ENCODE measurements around the gene AADACL2. TPM values are rescaled to one million over a fixed set of nuclear protein-coding genes. Genes with fewer than 3 reads are reported as not detected.

AADACL2 gene
- total and polyA plus RNA-seq, 2 experiments from 2014 or later, result not detected

DNA sequence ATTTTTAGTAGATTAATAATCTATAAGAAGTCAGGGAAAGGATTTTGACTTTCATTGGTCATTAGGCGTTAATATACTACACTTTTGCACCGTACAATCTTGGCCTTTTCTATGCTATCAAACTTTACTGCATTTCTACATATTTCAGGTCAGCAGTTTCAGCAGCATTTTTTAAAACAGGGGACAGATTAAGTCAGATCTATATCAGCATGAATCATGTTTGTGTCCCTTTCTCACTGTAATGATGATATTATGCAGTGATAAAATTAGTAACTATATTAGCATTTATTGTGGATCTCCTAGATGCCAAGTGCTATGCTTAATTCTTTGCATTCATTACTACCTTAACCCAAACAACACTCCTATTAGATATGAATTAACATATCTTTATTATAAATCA, 59.9 kb downstream of the AADACL2 start:
- no peaks in the 10 kb centered on the region for H4K20me1 ChIP-seq (replicated peaks; ENCODE audit: insufficient read depth)
- H3F3A ChIP-seq (replicated peaks; ENCODE audit: low read depth), result no peaks in the 10 kb centered on the region
- no peak overlapping the region for H3K4me3 ChIP-seq
- H3K4me1 ChIP-seq (ENCODE audit: insufficient read depth), result no peaks in the 10 kb centered on the region
- no peaks in the 10 kb centered on the region for H3K9me3 Mint-ChIP-seq
- peaks cover 2% of the 10 kb centered on the region for H3K27me3 Mint-ChIP-seq (ENCODE audit: insufficient read depth, low read depth, poor library complexity)
- no peaks in the 10 kb centered on the region for H3K4me1 Mint-ChIP-seq
- H3K36me3 ChIP-seq (ENCODE audit: insufficient read depth), result no peaks in the 10 kb centered on the region
- no peak overlapping the region for H3K4me2 ChIP-seq
- no peak overlapping the region for H3K4me3 Mint-ChIP-seq
- H3K27ac Mint-ChIP-seq, result no peak overlapping the region
- TF ChIP-seq STAT1 (IDR thresholded peaks at IDR 0.05; ENCODE audit: unreplicated experiment) (no peak), NANOG (IDR thresholded peaks at IDR 0.05; ENCODE audit: borderline replicate concordance) (no peak), ZNF114 (CRISPR knock-in tag; IDR thresholded peaks at IDR 0.05) (no peak), ZNF331 (CRISPR knock-in tag; IDR thresholded peaks at IDR 0.05; ENCODE audit: low read depth) (no peak), JUNB (IDR thresholded peaks at IDR 0.05; ENCODE audit: unreplicated experiment) (no peak), ZNF462 (CRISPR knock-in tag; IDR thresholded peaks at IDR 0.05) (no peak), EZH2phosphoT487 (IDR thresholded peaks at IDR 0.05; ENCODE audit: unreplicated experiment) (no peak), CREB1 (CRISPR knock-in tag; IDR thresholded peaks at IDR 0.05; ENCODE audit: low read depth) (no peak), EZH2 (IDR thresholded peaks at IDR 0.05; ENCODE audit: low read depth, unreplicated experiment) (no peak), POLR2AphosphoS5 (IDR thresholded peaks at IDR 0.05; ENCODE audit: low read depth) (no peak)
- TF ChIP-seq, protein P1, sequence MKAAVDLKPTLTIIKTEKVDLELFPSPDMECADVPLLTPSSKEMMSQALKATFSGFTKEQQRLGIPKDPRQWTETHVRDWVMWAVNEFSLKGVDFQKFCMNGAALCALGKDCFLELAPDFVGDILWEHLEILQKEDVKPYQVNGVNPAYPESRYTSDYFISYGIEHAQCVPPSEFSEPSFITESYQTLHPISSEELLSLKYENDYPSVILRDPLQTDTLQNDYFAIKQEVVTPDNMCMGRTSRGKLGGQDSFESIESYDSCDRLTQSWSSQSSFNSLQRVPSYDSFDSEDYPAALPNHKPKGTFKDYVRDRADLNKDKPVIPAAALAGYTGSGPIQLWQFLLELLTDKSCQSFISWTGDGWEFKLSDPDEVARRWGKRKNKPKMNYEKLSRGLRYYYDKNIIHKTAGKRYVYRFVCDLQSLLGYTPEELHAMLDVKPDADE (IDR thresholded peaks at IDR 0.05), result no peak
- TF ChIP-seq, protein P2, sequence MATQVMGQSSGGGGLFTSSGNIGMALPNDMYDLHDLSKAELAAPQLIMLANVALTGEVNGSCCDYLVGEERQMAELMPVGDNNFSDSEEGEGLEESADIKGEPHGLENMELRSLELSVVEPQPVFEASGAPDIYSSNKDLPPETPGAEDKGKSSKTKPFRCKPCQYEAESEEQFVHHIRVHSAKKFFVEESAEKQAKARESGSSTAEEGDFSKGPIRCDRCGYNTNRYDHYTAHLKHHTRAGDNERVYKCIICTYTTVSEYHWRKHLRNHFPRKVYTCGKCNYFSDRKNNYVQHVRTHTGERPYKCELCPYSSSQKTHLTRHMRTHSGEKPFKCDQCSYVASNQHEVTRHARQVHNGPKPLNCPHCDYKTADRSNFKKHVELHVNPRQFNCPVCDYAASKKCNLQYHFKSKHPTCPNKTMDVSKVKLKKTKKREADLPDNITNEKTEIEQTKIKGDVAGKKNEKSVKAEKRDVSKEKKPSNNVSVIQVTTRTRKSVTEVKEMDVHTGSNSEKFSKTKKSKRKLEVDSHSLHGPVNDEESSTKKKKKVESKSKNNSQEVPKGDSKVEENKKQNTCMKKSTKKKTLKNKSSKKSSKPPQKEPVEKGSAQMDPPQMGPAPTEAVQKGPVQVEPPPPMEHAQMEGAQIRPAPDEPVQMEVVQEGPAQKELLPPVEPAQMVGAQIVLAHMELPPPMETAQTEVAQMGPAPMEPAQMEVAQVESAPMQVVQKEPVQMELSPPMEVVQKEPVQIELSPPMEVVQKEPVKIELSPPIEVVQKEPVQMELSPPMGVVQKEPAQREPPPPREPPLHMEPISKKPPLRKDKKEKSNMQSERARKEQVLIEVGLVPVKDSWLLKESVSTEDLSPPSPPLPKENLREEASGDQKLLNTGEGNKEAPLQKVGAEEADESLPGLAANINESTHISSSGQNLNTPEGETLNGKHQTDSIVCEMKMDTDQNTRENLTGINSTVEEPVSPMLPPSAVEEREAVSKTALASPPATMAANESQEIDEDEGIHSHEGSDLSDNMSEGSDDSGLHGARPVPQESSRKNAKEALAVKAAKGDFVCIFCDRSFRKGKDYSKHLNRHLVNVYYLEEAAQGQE (IDR thresholded peaks at IDR 0.05; ENCODE audit: unreplicated experiment), result no peak
- TF ChIP-seq, protein P3, sequence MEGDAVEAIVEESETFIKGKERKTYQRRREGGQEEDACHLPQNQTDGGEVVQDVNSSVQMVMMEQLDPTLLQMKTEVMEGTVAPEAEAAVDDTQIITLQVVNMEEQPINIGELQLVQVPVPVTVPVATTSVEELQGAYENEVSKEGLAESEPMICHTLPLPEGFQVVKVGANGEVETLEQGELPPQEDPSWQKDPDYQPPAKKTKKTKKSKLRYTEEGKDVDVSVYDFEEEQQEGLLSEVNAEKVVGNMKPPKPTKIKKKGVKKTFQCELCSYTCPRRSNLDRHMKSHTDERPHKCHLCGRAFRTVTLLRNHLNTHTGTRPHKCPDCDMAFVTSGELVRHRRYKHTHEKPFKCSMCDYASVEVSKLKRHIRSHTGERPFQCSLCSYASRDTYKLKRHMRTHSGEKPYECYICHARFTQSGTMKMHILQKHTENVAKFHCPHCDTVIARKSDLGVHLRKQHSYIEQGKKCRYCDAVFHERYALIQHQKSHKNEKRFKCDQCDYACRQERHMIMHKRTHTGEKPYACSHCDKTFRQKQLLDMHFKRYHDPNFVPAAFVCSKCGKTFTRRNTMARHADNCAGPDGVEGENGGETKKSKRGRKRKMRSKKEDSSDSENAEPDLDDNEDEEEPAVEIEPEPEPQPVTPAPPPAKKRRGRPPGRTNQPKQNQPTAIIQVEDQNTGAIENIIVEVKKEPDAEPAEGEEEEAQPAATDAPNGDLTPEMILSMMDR (conservative IDR thresholded peaks at IDR 0.05; ENCODE audit: low read depth in 2 of 2), result no peak
- ATAC-seq, result no peak
- H3K9me2 ChIP-seq (ENCODE audit: insufficient read depth), result no peaks in the 10 kb centered on the region
- H2AFZ ChIP-seq, result no peak overlapping the region
- DNase-seq (ENCODE audit: low spot score), result no peak
- H3K27me3 ChIP-seq (ENCODE audit: insufficient read depth), result no peaks in the 10 kb centered on the region
- no peak overlapping the region for H3K27ac ChIP-seq (ENCODE audit: low read depth)
- H3K79me2 ChIP-seq (replicated peaks; ENCODE audit: insufficient read depth), result no peaks in the 10 kb centered on the region
- no peaks in the 10 kb centered on the region for H3K36me3 Mint-ChIP-seq (ENCODE audit: low read depth)
